Activated naive CD4-positive, alpha-beta T cell treated with anti-CD3 and anti-CD28 coated beads for 36 hours (primary cell): ENCODE data around the gene MT1F. TPM values are rescaled to one million over a fixed set of nuclear protein-coding genes. Genes with fewer than 3 reads are reported as not detected.
"Not testable (repeated sequence)": the region's sequence is repeated elsewhere in the genome, so short reads cannot be mapped to it uniquely, and the experiment has no call there.

Experiments
- CTCF ChIA-PET: fragments of 350-600 bp; sonication (Branson Sonifier 250); formaldehyde crosslinking; loops from one replicate; lab custom pipeline; 2021; ENCODE audit warnings: antibody characterized with exemption; lab: Charles Lee
- DNase-seq: peaks from one replicate; pipeline ENCODE4 v3.0.0-alpha.2; 2020
- H3K27ac Mint-ChIP-seq: one replicate; pipeline ENCODE4 v1.8.0; 2021; ENCODE audit warnings: mild to moderate bottlenecking, mixed read lengths
- H3K27me3 Mint-ChIP-seq: one replicate; pipeline ENCODE4 v1.8.0; 2021; ENCODE audit warnings: low read depth, mixed read lengths
- H3K36me3 Mint-ChIP-seq: one replicate; pipeline ENCODE4 v1.8.0; 2021; ENCODE audit warnings: low read depth, mixed read lengths
- H3K4me1 Mint-ChIP-seq: one replicate; pipeline ENCODE4 v1.8.0; 2021; ENCODE audit warnings: low read depth, mixed read lengths
- H3K4me3 Mint-ChIP-seq: one replicate; pipeline ENCODE4 v1.8.0; 2021; ENCODE audit warnings: mild to moderate bottlenecking, moderate library complexity, mixed read lengths
- H3K9me3 Mint-ChIP-seq: one replicate; pipeline ENCODE4 v1.8.0; 2021; ENCODE audit warnings: mixed read lengths
- intact Hi-C: fragments of 100-400 bp; cut with micrococcal nuclease; formaldehyde crosslinking; loops from one replicate; pipeline ENCODE4 v1.15.1; 2023
- total RNA-seq, 2 experiments: library from RNA; stranded (reverse); gene quantifications; one replicate each; pipeline ENCODE4 v1.2.3, GENCODE V29; 2021

The MT1F gene
- total RNA-seq, 2 experiments from 2014 or later = 5.4 to 6.4 TPM

GRCh38 chr16:56616608-56617211 lies 41.0 kb upstream of the MT1F start:
- H3K27ac Mint-ChIP-seq = no peak overlapping the region
- H3K4me3 Mint-ChIP-seq = peak overlapping the region; percentile 38
- no peaks in the 10 kb centered on the region for H3K9me3 Mint-ChIP-seq
- no peaks in the 10 kb centered on the region for H3K36me3 Mint-ChIP-seq
- intact Hi-C loops = no loop called here
- CTCF ChIA-PET = interaction anchor here (0.6 kb wide), 1 partner anchor 1155 kb away, joined by 3 read pairs; no protein-coding TSS in a partner anchor
- peaks cover 20% of the 10 kb centered on the region for H3K27me3 Mint-ChIP-seq
- DNase-seq = no peak
- peaks cover 38% of the 10 kb centered on the region for H3K4me1 Mint-ChIP-seq

GRCh38 chr16:56617212-56618085 lies 40.3 kb upstream of the MT1F start:
- H3K4me3 Mint-ChIP-seq = peak overlapping the region; percentile 38
- H3K27me3 Mint-ChIP-seq = peaks cover 20% of the 10 kb centered on the region
- intact Hi-C loops = no loop called here
- H3K36me3 Mint-ChIP-seq = no peaks in the 10 kb centered on the region
- peak; percentile 71 for DNase-seq
- H3K9me3 Mint-ChIP-seq = no peaks in the 10 kb centered on the region
- no peak overlapping the region for H3K27ac Mint-ChIP-seq
- CTCF ChIA-PET = interaction anchor here (1.0 kb wide), 1 partner anchor 84 kb away, joined by 3 read pairs; no protein-coding TSS in a partner anchor
- H3K4me1 Mint-ChIP-seq = peaks cover 34% of the 10 kb centered on the region

- CTCF ChIA-PET = interaction anchor here (1.0 kb wide), 1 partner anchor 84 kb away, joined by 3 read pairs; no protein-coding TSS in a partner anchor
- Mint-ChIP-seq H3K36me3 (no peaks in the 10 kb centered on the region), H3K4me3 (no peak overlapping the region), H3K27ac (no peak overlapping the region), H3K9me3 (no peaks in the 10 kb centered on the region), H3K4me1 (peaks cover 30% of the 10 kb centered on the region), H3K27me3 (peaks cover 20% of the 10 kb centered on the region)
- intact Hi-C loops = no loop called here
- DNase-seq = no peak
These were observed 39.6 kb upstream of the MT1F start for GRCh38 chr16:56618138-56618537.

GRCh38 chr16:56620339-56620897 lies 37.3 kb upstream of the MT1F start:
- Mint-ChIP-seq H3K4me1 (peaks cover 15% of the 10 kb centered on the region), H3K27me3 (peaks cover 28% of the 10 kb centered on the region), H3K36me3 (no peaks in the 10 kb centered on the region), H3K27ac (no peak overlapping the region), H3K9me3 (no peaks in the 10 kb centered on the region), H3K4me3 (no peak overlapping the region)
- intact Hi-C loops = no loop called here
- no peak for DNase-seq
- CTCF ChIA-PET = no interaction called here

- CTCF ChIA-PET, H3K36me3 Mint-ChIP-seq, intact Hi-C loops, H3K27ac Mint-ChIP-seq, H3K9me3 Mint-ChIP-seq, DNase-seq, H3K4me3 Mint-ChIP-seq: not testable (repeated sequence)
- Mint-ChIP-seq H3K27me3 (peaks cover 34% of the 10 kb centered on the region), H3K4me1 (peaks cover 19% of the 10 kb centered on the region)
These were observed 35.9 kb upstream of the MT1F start for GRCh38 chr16:56621665-56622445.

GRCh38 chr16:56623184-56623583 lies 34.6 kb upstream of the MT1F start:
- peaks cover 30% of the 10 kb centered on the region for H3K27me3 Mint-ChIP-seq
- intact Hi-C loops = not testable (repeated sequence)

GRCh38 chr16:56623637-56624036 lies 34.1 kb upstream of the MT1F start:
- intact Hi-C loops = loop anchor here (2.0 kb wide), 1 partner anchor 19 kb away; no protein-coding TSS in a partner anchor
- H3K4me1 Mint-ChIP-seq = peaks cover 14% of the 10 kb centered on the region

More at GRCh38 chr16:56623184-56623583, 34.6 kb upstream of the MT1F start:
- CTCF ChIA-PET = interaction anchor here (1.3 to 1.5 kb wide), 2 partner anchors 19 to 79 kb away, joined by 6 to 7 read pairs; no protein-coding TSS in a partner anchor
- H3K4me1 Mint-ChIP-seq = peaks cover 14% of the 10 kb centered on the region
- H3K4me3 Mint-ChIP-seq, H3K27ac Mint-ChIP-seq, H3K36me3 Mint-ChIP-seq, H3K9me3 Mint-ChIP-seq, DNase-seq: not testable (repeated sequence)

GRCh38 chr16:56625140-56625942 lies 32.4 kb upstream of the MT1F start, which contains the start of gene MT1E:
Gene MT1E (plus strand): TSS chr16:56625781. CDS start chr16:56625852, 71 bp downstream.
- CTCF ChIA-PET = interaction anchor here (1.2 kb wide), 1 partner anchor 77 kb away, joined by 6 read pairs; no protein-coding TSS in a partner anchor
- Mint-ChIP-seq H3K27me3 (peaks cover 25% of the 10 kb centered on the region), H3K36me3 (no peaks in the 10 kb centered on the region), H3K4me1 (peaks cover 14% of the 10 kb centered on the region), H3K27ac (no peak within 1 kb of the TSS), H3K9me3 (no peaks in the 10 kb centered on the region), H3K4me3 (peak within 1 kb of the TSS; percentile 76)
- DNase-seq = peak; percentile 61
- intact Hi-C loops = loop anchor here (1.0 to 2.0 kb wide), 4 partner anchors 11 to 57 kb away; partner anchors contain the start of genes MT1X and MT2A

More at GRCh38 chr16:56623637-56624036, 34.1 kb upstream of the MT1F start:
- Mint-ChIP-seq H3K4me3 (no peak overlapping the region), H3K36me3 (no peaks in the 10 kb centered on the region), H3K9me3 (no peaks in the 10 kb centered on the region), H3K27me3 (peaks cover 28% of the 10 kb centered on the region), H3K27ac (no peak overlapping the region)
- CTCF ChIA-PET = interaction anchor here (1.3 to 1.5 kb wide), 2 partner anchors 20 to 78 kb away, joined by 6 to 7 read pairs; no protein-coding TSS in a partner anchor
- no peak for DNase-seq

GRCh38 chr16:56625943-56626654 lies 31.7 kb upstream of the MT1F start:
- intact Hi-C loops = loop anchor here (1.0 to 2.0 kb wide), 4 partner anchors 12 to 56 kb away; partner anchors contain the start of genes MT1X and MT2A
- Mint-ChIP-seq H3K4me1 (peaks cover 14% of the 10 kb centered on the region), H3K9me3 (no peaks in the 10 kb centered on the region), H3K4me3 (peak overlapping the region; percentile 68), H3K27me3 (peaks cover 31% of the 10 kb centered on the region), H3K36me3 (no peaks in the 10 kb centered on the region), H3K27ac (no peak overlapping the region)
- CTCF ChIA-PET = interaction anchor here (1.2 kb wide), 1 partner anchor 76 kb away, joined by 6 read pairs; no protein-coding TSS in a partner anchor
- no peak for DNase-seq

GRCh38 chr16:56626685-56627084 lies 31.1 kb upstream of the MT1F start:
- no peak for DNase-seq
- Mint-ChIP-seq H3K4me3 (no peak overlapping the region), H3K27me3 (peaks cover 37% of the 10 kb centered on the region), H3K9me3 (no peaks in the 10 kb centered on the region), H3K4me1 (peaks cover 15% of the 10 kb centered on the region), H3K36me3 (no peaks in the 10 kb centered on the region), H3K27ac (no peak overlapping the region)
- CTCF ChIA-PET = interaction anchor here (0.6 kb wide), 1 partner anchor 75 kb away, joined by 3 read pairs; no protein-coding TSS in a partner anchor
- intact Hi-C loops = no loop called here
